K562 (cell line): ENCODE results near the gene FKBP8. TPM values are rescaled to one million over a fixed set of nuclear protein-coding genes. Genes with fewer than 3 reads are reported as not detected.
A peak's percentile ranks its signal among the peaks of the same experiment; 100 is the strongest.

ENCODE experiments used
- BCL6 ChIP-seq: fragments of 250-450 bp; sonication (Bioruptor Pico); IDR thresholded peaks from 2 replicates; pipeline ENCODE4 v1.4.0; 2020
- CC2D1A ChIP-seq: fragments of 450-650 bp; IDR thresholded peaks from 2 replicates; pipeline ENCODE4 v1.6.1; 2017; ENCODE audit warnings: mild to moderate bottlenecking
- CSDE1 ChIP-seq, 2 experiments: fragments of 450-650 bp; IDR thresholded peaks; 2 replicates each; pipeline ENCODE4 v1.6.1; 2016; ENCODE audit warnings: mild to moderate bottlenecking in 1 of 2
- FIP1L1 ChIP-seq: fragments of 200-400 bp; formaldehyde crosslinking; IDR thresholded peaks from 2 replicates; pipeline ENCODE4 v1.6.1; 2018; ENCODE audit warnings: mild to moderate bottlenecking, low read depth, low read length; ENCODE audit not compliant: poor library complexity, severe bottlenecking
- ILF3 ChIP-seq: fragments of 450-650 bp; IDR thresholded peaks from 2 replicates; pipeline ENCODE4 v1.6.1; 2018; ENCODE audit warnings: antibody characterized with exemption, mild to moderate bottlenecking, moderate library complexity, borderline replicate concordance
- MAFF ChIP-seq: IDR thresholded peaks from 2 replicates; pipeline ENCODE4 v1.6.1; 2012; ENCODE audit warnings: low read length, improper control_type of control experiment
- MCM5 ChIP-seq: fragments of 450-650 bp; IDR thresholded peaks from 2 replicates; pipeline ENCODE4 v1.6.1; 2016; ENCODE audit warnings: low read depth
- NFE2 ChIP-seq: IDR thresholded peaks from 2 replicates; pipeline ENCODE4 v1.6.1; 2014; ENCODE audit warnings: antibody characterized with exemption, low read depth
- POLR2A ChIP-seq: fragments of 450-650 bp; conservative IDR thresholded peaks from 2 replicates; pipeline ENCODE4 v1.6.1; 2016
- PURB ChIP-seq: sonication (generic); formaldehyde crosslinking; IDR thresholded peaks from 2 replicates; pipeline ENCODE4 v1.9.0; 2021; ENCODE audit warnings: low read depth, mild to moderate bottlenecking, missing genetic modification reagents
- SIX5 ChIP-seq, 2 experiments: IDR thresholded peaks; 2 replicates each; pipeline ENCODE4 v1.6.1; 2011; ENCODE audit warnings: low read length in 2 of 2, borderline replicate concordance in 1 of 2, low read depth in 1 of 2, mild to moderate bottlenecking in 1 of 2, moderate library complexity in 1 of 2; ENCODE audit not compliant: insufficient read depth in 1 of 2
- SP2 ChIP-seq: IDR thresholded peaks from 2 replicates; pipeline ENCODE4 v1.6.1; 2011; ENCODE audit warnings: mild to moderate bottlenecking, low read depth, low read length, moderate library complexity; ENCODE audit not compliant: poor library complexity, severe bottlenecking; ENCODE audit errors: extremely low read depth
- SPI1 ChIP-seq: IDR thresholded peaks from 2 replicates; pipeline ENCODE4 v1.6.1; 2011; ENCODE audit warnings: low read depth, low read length, control low read depth, borderline replicate concordance
- YY1 ChIP-seq, 3 experiments: IDR thresholded peaks; 2 replicates each; pipeline ENCODE4 v1.6.1; 2011; ENCODE audit warnings: low read length in 2 of 3, mild to moderate bottlenecking in 2 of 3, moderate library complexity in 2 of 3, borderline replicate concordance in 1 of 3, control low read depth in 1 of 3, low read depth in 1 of 3; ENCODE audit not compliant: insufficient read depth in 3 of 3, insufficient replicate concordance in 2 of 3, control insufficient read depth in 1 of 3, insufficient read length in 1 of 3; ENCODE audit errors: extremely low read depth in 1 of 3
- ZKSCAN1 ChIP-seq: fragments of 150-350 bp; IDR thresholded peaks from 2 replicates; pipeline ENCODE4 v1.6.1; 2016; ENCODE audit warnings: low read depth, low read length
- ZNF232 ChIP-seq: sonication (generic); formaldehyde crosslinking; IDR thresholded peaks from 2 replicates; pipeline ENCODE4 v1.8.0; 2022; ENCODE audit warnings: mild to moderate bottlenecking, missing genetic modification reagents
- ZNF695 ChIP-seq: fragments of 450-650 bp; formaldehyde crosslinking; IDR thresholded peaks from 2 replicates; pipeline ENCODE4 v1.4.0; 2020; ENCODE audit warnings: mild to moderate bottlenecking, moderate library complexity
- ZNF77 ChIP-seq: fragments of 250-450 bp; sonication (Bioruptor Pico); IDR thresholded peaks from 2 replicates; pipeline ENCODE4 v1.5.0; 2020
- polyA plus RNA-seq, 8 experiments: library from polyadenylated mRNA; depleted of rRNA in 4 of 8; stranded (reverse) in 5 of 8; unstranded in 3 of 8; fragments of >200 nt; fragmentation: Nextera tagmentation in 2 of 8; fragmentation: Illumina TruSeq in 1 of 8; extraction: Ambion mirVana in 2 of 8; extraction: Trizol in 1 of 8; gene quantifications; 2 replicates each; pipeline versions ENCODE4 v1.2.1 to v1.2.3, GENCODE V29; 2011 to 2014; ENCODE audit warnings: inconsistent platforms in 1 of 8, missing spikeins in 1 of 8
- total RNA-seq, 7 experiments: library from RNA; depleted of rRNA in 6 of 7; stranded (reverse); fragments of >200 nt in 6 of 7; fragmentation: Illumina TruSeq in 2 of 7; extraction: Trizol in 2 of 7; gene quantifications; 2 replicates each; pipeline versions ENCODE4 v1.2.1 to v1.2.3, GENCODE V29; 2011 to 2021; ENCODE audit warnings: low replicate concordance in 1 of 7
- TF ChIP-seq, protein P1 (sequence below): sonication (generic); formaldehyde crosslinking; IDR thresholded peaks from 2 replicates; pipeline ENCODE4 v1.8.1; 2023; ENCODE audit warnings: mild to moderate bottlenecking, missing genetic modification reagents
- TF ChIP-seq, protein P2 (sequence below): sonication (generic); formaldehyde crosslinking; IDR thresholded peaks from 2 replicates; pipeline ENCODE4 v1.8.0; 2023; ENCODE audit warnings: mild to moderate bottlenecking, missing genetic modification reagents
- TF ChIP-seq, protein P3 (sequence below): fragments of 250-450 bp; sonication (Bioruptor Pico); IDR thresholded peaks from 2 replicates; pipeline ENCODE4 v1.4.0; 2020

Gene FKBP8
- total and polyA plus RNA-seq, 9 of the 15 experiments (the other 6 are each of a cell fraction or from before 2014, with no cell fraction given): 0.46 to 236 (median 104) TPM

DNA sequence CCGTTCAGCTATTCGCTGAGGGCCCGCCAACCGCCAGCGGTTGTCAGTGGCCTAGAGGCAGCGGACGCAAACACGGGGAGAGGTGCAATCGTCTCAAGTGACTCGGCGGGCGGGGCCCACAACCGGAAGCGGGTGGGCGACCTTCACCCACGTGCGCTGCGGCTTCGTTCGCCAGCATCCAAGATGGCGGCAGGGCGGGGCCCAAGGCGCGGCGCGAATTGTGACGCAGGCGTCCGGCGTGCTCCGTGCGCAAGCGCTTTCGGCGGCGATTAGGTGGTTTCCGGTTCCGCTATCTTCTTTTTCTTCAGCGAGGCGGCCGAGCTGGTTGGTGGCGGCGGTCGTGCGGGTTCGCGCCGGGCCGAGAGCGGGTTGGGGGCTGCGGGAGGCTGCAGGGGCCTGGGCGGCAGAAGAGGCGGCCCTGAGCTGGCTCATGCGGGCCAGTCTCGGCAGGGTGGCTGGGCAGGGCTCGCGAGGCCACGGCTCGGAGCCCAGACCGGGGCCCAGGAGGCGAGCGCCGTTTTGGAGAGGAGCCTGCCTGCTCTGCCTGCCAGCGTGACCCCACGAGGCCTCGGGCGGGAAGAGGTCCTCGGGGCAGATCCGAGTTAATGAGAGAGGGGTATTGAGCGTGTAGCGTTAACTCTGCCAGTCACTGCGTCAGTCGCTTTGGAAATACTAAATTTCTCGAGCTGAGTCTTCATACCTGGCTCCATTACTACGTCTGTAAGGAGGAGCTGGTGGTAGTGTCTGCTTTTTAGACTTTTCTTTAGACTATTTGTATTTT, 28.4 kb upstream of the FKBP8 start, which contains the start of gene UBA52 (continued):
- TF ChIP-seq, protein P1, sequence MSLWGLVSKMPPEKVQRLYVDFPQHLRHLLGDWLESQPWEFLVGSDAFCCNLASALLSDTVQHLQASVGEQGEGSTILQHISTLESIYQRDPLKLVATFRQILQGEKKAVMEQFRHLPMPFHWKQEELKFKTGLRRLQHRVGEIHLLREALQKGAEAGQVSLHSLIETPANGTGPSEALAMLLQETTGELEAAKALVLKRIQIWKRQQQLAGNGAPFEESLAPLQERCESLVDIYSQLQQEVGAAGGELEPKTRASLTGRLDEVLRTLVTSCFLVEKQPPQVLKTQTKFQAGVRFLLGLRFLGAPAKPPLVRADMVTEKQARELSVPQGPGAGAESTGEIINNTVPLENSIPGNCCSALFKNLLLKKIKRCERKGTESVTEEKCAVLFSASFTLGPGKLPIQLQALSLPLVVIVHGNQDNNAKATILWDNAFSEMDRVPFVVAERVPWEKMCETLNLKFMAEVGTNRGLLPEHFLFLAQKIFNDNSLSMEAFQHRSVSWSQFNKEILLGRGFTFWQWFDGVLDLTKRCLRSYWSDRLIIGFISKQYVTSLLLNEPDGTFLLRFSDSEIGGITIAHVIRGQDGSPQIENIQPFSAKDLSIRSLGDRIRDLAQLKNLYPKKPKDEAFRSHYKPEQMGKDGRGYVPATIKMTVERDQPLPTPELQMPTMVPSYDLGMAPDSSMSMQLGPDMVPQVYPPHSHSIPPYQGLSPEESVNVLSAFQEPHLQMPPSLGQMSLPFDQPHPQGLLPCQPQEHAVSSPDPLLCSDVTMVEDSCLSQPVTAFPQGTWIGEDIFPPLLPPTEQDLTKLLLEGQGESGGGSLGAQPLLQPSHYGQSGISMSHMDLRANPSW (CRISPR knock-in tag): 0 out of 2 replicates have a peak, but pooled peaks have one; percentile 63
- no peak for TF ChIP-seq MAFF
- TF ChIP-seq, protein P2, sequence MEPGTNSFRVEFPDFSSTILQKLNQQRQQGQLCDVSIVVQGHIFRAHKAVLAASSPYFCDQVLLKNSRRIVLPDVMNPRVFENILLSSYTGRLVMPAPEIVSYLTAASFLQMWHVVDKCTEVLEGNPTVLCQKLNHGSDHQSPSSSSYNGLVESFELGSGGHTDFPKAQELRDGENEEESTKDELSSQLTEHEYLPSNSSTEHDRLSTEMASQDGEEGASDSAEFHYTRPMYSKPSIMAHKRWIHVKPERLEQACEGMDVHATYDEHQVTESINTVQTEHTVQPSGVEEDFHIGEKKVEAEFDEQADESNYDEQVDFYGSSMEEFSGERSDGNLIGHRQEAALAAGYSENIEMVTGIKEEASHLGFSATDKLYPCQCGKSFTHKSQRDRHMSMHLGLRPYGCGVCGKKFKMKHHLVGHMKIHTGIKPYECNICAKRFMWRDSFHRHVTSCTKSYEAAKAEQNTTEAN (CRISPR knock-in tag): peak; percentile 27; the same call in 1 of the 2 replicates
- TF ChIP-seq YY1 (IDR thresholded peaks at IDR 0.05; ENCODE audit: borderline replicate concordance in 1 of 3, control insufficient read depth in 1 of 3, extremely low read depth in 1 of 3, insufficient read depth in 3 of 3, insufficient read length in 1 of 3, insufficient replicate concordance in 2 of 3, low read depth in 1 of 3, low read length in 2 of 3): peak; percentile 99 to 100 (median 100)
- no peak for TF ChIP-seq MCM5
- TF ChIP-seq FIP1L1: peak; percentile 90
- TF ChIP-seq BCL6 (CRISPR knock-in tag): no peak
- peak; percentile 51 for TF ChIP-seq SPI1
- TF ChIP-seq SP2: no peak
- TF ChIP-seq POLR2A: peak; percentile 98
- no peak for TF ChIP-seq PURB (CRISPR knock-in tag)
- no peak for TF ChIP-seq CC2D1A
- TF ChIP-seq ZNF77 (CRISPR knock-in tag): no peak
- peak; percentile 70 for TF ChIP-seq ZKSCAN1
- TF ChIP-seq ZNF232 (CRISPR knock-in tag): no peak
- TF ChIP-seq CSDE1 (IDR thresholded peaks at IDR 0.05): 0 out of 4 replicates have a peak, but pooled peaks of 1 of the 2 experiments have one; percentile 22
- TF ChIP-seq NFE2: 0 out of 2 replicates have a peak, but pooled peaks have one; percentile 5
- TF ChIP-seq ZNF695 (CRISPR knock-in tag): no peak
- peak; percentile 63 to 69; a peak in 3 of 4 replicates for TF ChIP-seq SIX5 (IDR thresholded peaks at IDR 0.05; ENCODE audit: borderline replicate concordance in 1 of 2, insufficient read depth in 1 of 2, low read depth in 1 of 2, low read length in 2 of 2)
- TF ChIP-seq, protein P3, sequence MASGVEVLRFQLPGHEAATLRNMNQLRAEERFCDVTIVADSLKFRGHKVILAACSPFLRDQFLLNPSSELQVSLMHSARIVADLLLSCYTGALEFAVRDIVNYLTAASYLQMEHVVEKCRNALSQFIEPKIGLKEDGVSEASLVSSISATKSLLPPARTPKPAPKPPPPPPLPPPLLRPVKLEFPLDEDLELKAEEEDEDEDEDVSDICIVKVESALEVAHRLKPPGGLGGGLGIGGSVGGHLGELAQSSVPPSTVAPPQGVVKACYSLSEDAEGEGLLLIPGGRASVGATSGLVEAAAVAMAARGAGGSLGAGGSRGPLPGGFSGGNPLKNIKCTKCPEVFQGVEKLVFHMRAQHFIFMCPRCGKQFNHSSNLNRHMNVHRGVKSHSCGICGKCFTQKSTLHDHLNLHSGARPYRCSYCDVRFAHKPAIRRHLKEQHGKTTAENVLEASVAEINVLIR (CRISPR knock-in tag): peak; percentile 95
- TF ChIP-seq ILF3: no peak
